Keratinocyte (primary cell): ENCODE data around the gene RAC2. TPM values are rescaled to one million over a fixed set of nuclear protein-coding genes. Genes with fewer than 3 reads are reported as not detected.
"Not testable (repeated sequence)": the region's sequence is repeated elsewhere in the genome, so short reads cannot be mapped to it uniquely, and the experiment has no call there.

Experiments used
- DNase-seq: peaks from one replicate; pipeline ENCODE4 v3.0.0-alpha.2; 2011; ENCODE audit warnings: low read depth, missing footprints, low spot score
- FAIRE-seq: peaks from 2 replicates; lab custom pipeline; 2011; peaks lifted over from hg19 to GRCh38; lab: Jason Lieb, UNC
- H2AFZ ChIP-seq: 2 replicates; pipeline ENCODE4 v1.6.0; 2012; ENCODE audit warnings: low read length, control low read depth, inconsistent platforms; ENCODE audit not compliant: control insufficient read depth
- H3K27ac ChIP-seq: 2 replicates; pipeline ENCODE4 v1.5.1; 2011; ENCODE audit warnings: low read length; ENCODE audit not compliant: control insufficient read depth, insufficient read depth
- H3K27me3 ChIP-seq: 3 replicates; pipeline ENCODE4 v1.6.0; 2011; ENCODE audit warnings: low read length; ENCODE audit not compliant: control insufficient read depth, insufficient read depth; ENCODE audit errors: extremely low read depth
- H3K36me3 ChIP-seq, 2 experiments: 2 replicates in 1 of 2; 3 replicates in 1 of 2; pipeline ENCODE4 v1.5.1; 2011; ENCODE audit warnings: low read length in 2 of 2, mild to moderate bottlenecking in 1 of 2; ENCODE audit not compliant: control insufficient read depth in 2 of 2, insufficient read depth in 2 of 2; ENCODE audit errors: extremely low read depth in 1 of 2
- H3K4me1 ChIP-seq: 3 replicates; pipeline ENCODE4 v1.5.1; 2011; ENCODE audit warnings: low read length; ENCODE audit not compliant: control insufficient read depth, insufficient read depth; ENCODE audit errors: extremely low read depth
- H3K4me2 ChIP-seq: 3 replicates; pipeline ENCODE4 v1.6.0; 2011; ENCODE audit warnings: low read depth, low read length; ENCODE audit not compliant: control insufficient read depth, insufficient read depth; ENCODE audit errors: extremely low read depth
- H3K4me3 ChIP-seq, 3 experiments: fragments of 200-600 bp in 1 of 3; sonication (generic) in 1 of 3; 2 replicates in 2 of 3; 3 replicates in 1 of 3; pipeline ENCODE4 v1.5.1; 2011 to 2016; ENCODE audit warnings: low read length in 3 of 3, mild to moderate bottlenecking in 3 of 3, control low read depth in 2 of 3, inconsistent platforms in 1 of 3, low read depth in 1 of 3, mixed read lengths in 1 of 3, mixed run types in 1 of 3, moderate library complexity in 1 of 3; ENCODE audit not compliant: control insufficient read depth in 2 of 3, insufficient read depth in 2 of 3; ENCODE audit errors: extremely low read depth in 1 of 3
- H3K79me2 ChIP-seq: 2 replicates; pipeline ENCODE4 v1.6.0; 2012; ENCODE audit warnings: low read length; ENCODE audit not compliant: control insufficient read depth, insufficient read depth
- H3K9ac ChIP-seq: 3 replicates; pipeline ENCODE4 v1.6.0; 2011; ENCODE audit warnings: low read length; ENCODE audit not compliant: control insufficient read depth, insufficient read depth; ENCODE audit errors: extremely low read depth
- H3K9me1 ChIP-seq: 3 replicates; pipeline ENCODE4 v1.6.0; 2011; ENCODE audit warnings: low read length; ENCODE audit not compliant: control insufficient read depth, insufficient read depth; ENCODE audit errors: extremely low read depth
- H3K9me3 ChIP-seq: 2 replicates; pipeline ENCODE4 v1.5.1; 2012; ENCODE audit warnings: low read depth, low read length; ENCODE audit not compliant: control insufficient read depth
- H4K20me1 ChIP-seq: 3 replicates; pipeline ENCODE4 v1.6.0; 2011; ENCODE audit warnings: low read length; ENCODE audit not compliant: control insufficient read depth, insufficient read depth; ENCODE audit errors: extremely low read depth
- EZH2 ChIP-seq: IDR thresholded peaks from one replicate; pipeline ENCODE4 v1.6.1; 2012; ENCODE audit warnings: inconsistent platforms, mild to moderate bottlenecking, low read length, moderate library complexity
- dilution Hi-C: fragments of 300-500 bp; cut with MboI; formaldehyde crosslinking; loops from one replicate; pipeline ENCODE4 v1.7.0; 2020; ENCODE audit warnings: low sequenced_read_pairs; ENCODE audit not compliant: extremely low pct_ligation_motif_present
- polyA plus RNA-seq, 5 experiments: library from polyadenylated mRNA; depleted of rRNA in 3 of 5; stranded (reverse) in 3 of 5; stranded (forward) in 1 of 5; unstranded in 1 of 5; fragments of >200 nt; gene quantifications; 1 replicate in 1 of 5; 2 replicates in 3 of 5; 3 replicates in 1 of 5; pipeline versions ENCODE4 v1.2.1 to v1.2.3, GENCODE V29; 2011 to 2012; ENCODE audit warnings: missing spikeins in 2 of 5, low read depth in 1 of 5, low replicate concordance in 1 of 5
- TF ChIP-seq, protein P1 (sequence below), 3 experiments: IDR thresholded peaks in 1 of 3; conservative IDR thresholded peaks in 1 of 3; optimal IDR thresholded peaks in 1 of 3; 2 replicates in 2 of 3; 3 replicates in 1 of 3; pipeline versions ENCODE3 to v1.5.1; 2011; ENCODE audit warnings: low read length in 3 of 3, mild to moderate bottlenecking in 3 of 3, moderate library complexity in 2 of 3, control low read depth in 1 of 3, inconsistent platforms in 1 of 3; ENCODE audit not compliant: insufficient read depth in 2 of 3; ENCODE audit errors: extremely low read depth in 1 of 3

RAC2 gene
- polyA plus RNA-seq, 1 donor (not counting 4 experiments of a cell fraction or from before 2014, with no cell fraction given) = 78.6 TPM

DNA sequence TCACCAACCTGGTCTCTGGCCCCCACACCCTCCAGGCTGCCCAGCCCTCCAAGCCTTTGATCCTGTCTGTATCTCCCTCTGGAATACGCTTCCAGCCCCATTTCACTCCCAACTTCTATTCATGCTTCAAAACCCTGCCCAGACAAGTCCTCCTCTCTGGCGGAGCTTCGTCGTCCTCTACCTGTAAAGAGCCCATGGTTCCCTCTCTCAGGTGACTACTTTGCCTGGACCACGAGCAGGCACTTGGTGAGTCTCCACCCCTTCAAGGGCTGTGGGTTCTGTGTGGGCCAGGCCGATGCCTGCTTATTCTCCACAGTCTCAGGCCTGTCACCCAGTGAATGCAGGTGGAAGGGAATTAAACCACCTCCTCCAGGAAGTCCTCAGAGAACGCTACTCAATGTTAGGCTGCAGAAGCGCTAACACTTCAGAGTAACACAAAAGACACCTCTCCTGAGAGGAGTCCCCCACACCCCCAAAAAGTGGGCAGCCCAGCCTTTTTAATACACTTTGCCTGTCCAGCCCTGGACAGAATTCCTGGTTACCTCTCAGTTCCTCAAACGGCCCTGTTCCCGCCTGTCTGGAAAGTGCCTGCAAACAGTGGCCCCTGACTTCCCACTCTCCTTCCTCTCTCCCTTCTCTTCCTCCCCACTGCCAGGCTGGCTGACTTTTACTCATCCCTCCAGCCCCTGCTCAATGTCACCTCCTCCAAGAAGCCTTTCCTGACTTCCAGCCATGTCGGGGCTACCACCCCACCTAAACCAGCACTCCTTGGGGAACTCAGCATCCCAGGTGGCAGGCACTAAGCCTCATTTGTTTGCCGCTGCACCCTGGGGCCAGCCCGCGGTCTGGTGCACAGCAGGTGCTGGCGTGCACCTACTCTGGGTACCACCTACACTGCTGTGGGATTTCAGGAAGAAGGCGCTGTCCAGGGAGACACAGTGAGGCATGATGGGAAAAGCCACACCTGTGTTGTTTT is 9.0 kb downstream of the RAC2 start:
- Histone ChIP-seq H3K9me3 (no peaks in the 10 kb centered on the region), H3K9ac (no peak overlapping the region), H3K36me3 (peaks cover 28 to 41% of the 10 kb centered on the region in 2 experiments), H3K79me2 (peaks cover 11% of the 10 kb centered on the region), H2AFZ (no peak overlapping the region), H3K4me3 (no peak overlapping the region), H3K9me1 (no peaks in the 10 kb centered on the region), H3K27me3 (no peaks in the 10 kb centered on the region), H3K4me1 (peaks cover 27% of the 10 kb centered on the region), H3K27ac (no peak overlapping the region), H3K4me2 (no peak overlapping the region), H4K20me1 (peaks cover 10% of the 10 kb centered on the region)
- TF ChIP-seq, protein P1, sequence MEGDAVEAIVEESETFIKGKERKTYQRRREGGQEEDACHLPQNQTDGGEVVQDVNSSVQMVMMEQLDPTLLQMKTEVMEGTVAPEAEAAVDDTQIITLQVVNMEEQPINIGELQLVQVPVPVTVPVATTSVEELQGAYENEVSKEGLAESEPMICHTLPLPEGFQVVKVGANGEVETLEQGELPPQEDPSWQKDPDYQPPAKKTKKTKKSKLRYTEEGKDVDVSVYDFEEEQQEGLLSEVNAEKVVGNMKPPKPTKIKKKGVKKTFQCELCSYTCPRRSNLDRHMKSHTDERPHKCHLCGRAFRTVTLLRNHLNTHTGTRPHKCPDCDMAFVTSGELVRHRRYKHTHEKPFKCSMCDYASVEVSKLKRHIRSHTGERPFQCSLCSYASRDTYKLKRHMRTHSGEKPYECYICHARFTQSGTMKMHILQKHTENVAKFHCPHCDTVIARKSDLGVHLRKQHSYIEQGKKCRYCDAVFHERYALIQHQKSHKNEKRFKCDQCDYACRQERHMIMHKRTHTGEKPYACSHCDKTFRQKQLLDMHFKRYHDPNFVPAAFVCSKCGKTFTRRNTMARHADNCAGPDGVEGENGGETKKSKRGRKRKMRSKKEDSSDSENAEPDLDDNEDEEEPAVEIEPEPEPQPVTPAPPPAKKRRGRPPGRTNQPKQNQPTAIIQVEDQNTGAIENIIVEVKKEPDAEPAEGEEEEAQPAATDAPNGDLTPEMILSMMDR (optimal IDR thresholded peaks at IDR 0.05 in 1 of 3, IDR thresholded peaks at IDR 0.05 in 1 of 3, conservative IDR thresholded peaks at IDR 0.05 in 1 of 3; ENCODE audit: extremely low read depth in 1 of 3, insufficient read depth in 2 of 3, low read length in 3 of 3) = no peak
- TF ChIP-seq EZH2 = no peak
- dilution Hi-C loops = no loop called here
- no peak for DNase-seq
- FAIRE-seq = no peak

DNA sequence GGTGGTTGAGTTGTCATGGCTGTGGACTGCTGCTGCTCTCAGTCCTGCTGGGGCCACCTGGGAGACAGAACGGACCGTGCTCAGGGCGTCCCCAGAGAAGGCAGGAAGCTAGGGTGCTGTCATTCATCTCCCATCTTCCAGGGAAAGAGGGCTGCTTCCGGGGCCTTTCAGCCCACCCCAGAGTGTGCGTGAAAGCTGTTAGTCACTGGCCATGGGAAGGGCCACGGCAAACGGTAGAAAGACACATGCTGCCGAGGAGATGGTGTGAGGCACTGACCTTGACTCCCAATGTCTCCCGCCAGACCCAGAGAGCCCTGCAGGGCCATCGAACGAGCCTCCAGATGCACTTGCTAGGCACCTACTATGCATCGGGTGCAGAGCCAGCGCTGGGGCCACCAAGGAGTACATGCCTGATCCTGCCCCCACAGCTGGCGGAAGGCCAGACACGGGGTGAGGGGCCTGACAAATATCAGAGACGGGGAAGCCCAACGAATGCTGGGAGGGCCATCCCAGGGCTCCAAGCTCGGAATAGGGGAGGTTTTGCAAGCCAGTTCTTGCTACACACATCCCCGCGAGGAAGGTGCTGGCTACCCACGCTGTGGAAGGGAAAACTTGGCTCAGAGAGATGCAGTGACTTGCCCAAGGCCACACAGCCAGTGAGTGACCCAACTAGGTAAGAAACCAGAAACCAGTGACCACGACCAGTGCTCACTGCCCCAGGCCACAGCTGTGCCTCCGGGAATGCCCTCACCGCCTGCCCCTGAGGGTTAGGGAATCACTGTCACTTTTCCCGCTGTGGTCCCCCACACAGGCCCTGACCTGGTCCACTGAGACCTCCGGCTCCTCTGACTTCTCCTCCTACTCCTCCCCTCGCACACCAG is 10.1 kb downstream of the RAC2 start:
- H3K79me2 ChIP-seq = peaks cover 9% of the 10 kb centered on the region
- FAIRE-seq = no peak
- H3K27ac ChIP-seq = no peak overlapping the region
- no peak overlapping the region for H2AFZ ChIP-seq
- no peaks in the 10 kb centered on the region for H3K9me3 ChIP-seq
- no peak for TF ChIP-seq EZH2
- TF ChIP-seq, protein P1 (optimal IDR thresholded peaks at IDR 0.05 in 1 of 3, IDR thresholded peaks at IDR 0.05 in 1 of 3, conservative IDR thresholded peaks at IDR 0.05 in 1 of 3; ENCODE audit: extremely low read depth in 1 of 3, insufficient read depth in 2 of 3, low read length in 3 of 3) = no peak
- H3K9ac ChIP-seq = no peak overlapping the region
- DNase-seq = no peak
- dilution Hi-C loops = no loop called here
- H3K27me3 ChIP-seq = no peaks in the 10 kb centered on the region
- peaks cover 10% of the 10 kb centered on the region for H4K20me1 ChIP-seq
- H3K9me1 ChIP-seq = no peaks in the 10 kb centered on the region
- H3K4me2 ChIP-seq = no peak overlapping the region
- peaks cover 37% of the 10 kb centered on the region for H3K4me1 ChIP-seq
- H3K36me3 ChIP-seq = peaks cover 25 to 34% of the 10 kb centered on the region in 2 experiments
- H3K4me3 ChIP-seq = no peak overlapping the region

DNA sequence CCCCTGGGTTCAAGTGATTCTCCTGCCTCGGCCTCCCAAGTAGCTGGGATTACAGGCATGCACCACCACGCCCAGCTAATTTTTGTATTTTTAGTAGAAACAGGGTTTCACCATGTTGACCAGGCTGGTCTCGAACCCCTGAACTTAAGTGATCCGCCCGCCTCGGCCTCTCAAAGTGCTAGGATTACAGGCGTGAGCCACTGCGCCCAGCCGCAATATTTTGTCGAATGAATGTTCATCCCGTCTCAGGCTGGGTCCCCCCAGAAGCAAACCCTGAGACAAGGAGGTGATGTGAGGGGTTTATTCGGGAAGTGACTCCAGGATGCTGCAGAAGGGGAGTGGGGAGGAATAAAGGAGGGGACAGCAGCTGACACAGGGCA is 10.7 kb downstream of the RAC2 start:
- H2AFZ ChIP-seq, FAIRE-seq, H3K27me3 ChIP-seq, dilution Hi-C loops, H3K4me2 ChIP-seq, H3K9ac ChIP-seq, H3K79me2 ChIP-seq, DNase-seq, H3K9me3 ChIP-seq, H3K4me3 ChIP-seq, H3K9me1 ChIP-seq, H3K27ac ChIP-seq: not testable (repeated sequence)
- Histone ChIP-seq H3K4me1 (peaks cover 43% of the 10 kb centered on the region), H4K20me1 (peaks cover 10% of the 10 kb centered on the region), H3K36me3 (peaks cover 22 to 30% of the 10 kb centered on the region in 2 experiments)
